Endometrium (tissue), 2 donors: Measurements from ENCODE around the gene CD79B.
"Not testable (repeated sequence)": the region's sequence is repeated elsewhere in the genome, so short reads cannot be mapped to it uniquely, and the experiment has no call there.

Source experiments
- FAIRE-seq: peaks from 2 replicates; lab custom pipeline; 2012; peaks lifted over from hg19 to GRCh38; lab: Jason Lieb, UNC
- donor health status: control.
- donor health status: control.

CD79B gene

GRCh38 chr17:63930951-63931575, 1.1 kb downstream of the CD79B start:
- FAIRE-seq: no peak

GRCh38 chr17:63929860-63930766, 2.0 kb downstream of the CD79B start:
- FAIRE-seq: no peak

DNA sequence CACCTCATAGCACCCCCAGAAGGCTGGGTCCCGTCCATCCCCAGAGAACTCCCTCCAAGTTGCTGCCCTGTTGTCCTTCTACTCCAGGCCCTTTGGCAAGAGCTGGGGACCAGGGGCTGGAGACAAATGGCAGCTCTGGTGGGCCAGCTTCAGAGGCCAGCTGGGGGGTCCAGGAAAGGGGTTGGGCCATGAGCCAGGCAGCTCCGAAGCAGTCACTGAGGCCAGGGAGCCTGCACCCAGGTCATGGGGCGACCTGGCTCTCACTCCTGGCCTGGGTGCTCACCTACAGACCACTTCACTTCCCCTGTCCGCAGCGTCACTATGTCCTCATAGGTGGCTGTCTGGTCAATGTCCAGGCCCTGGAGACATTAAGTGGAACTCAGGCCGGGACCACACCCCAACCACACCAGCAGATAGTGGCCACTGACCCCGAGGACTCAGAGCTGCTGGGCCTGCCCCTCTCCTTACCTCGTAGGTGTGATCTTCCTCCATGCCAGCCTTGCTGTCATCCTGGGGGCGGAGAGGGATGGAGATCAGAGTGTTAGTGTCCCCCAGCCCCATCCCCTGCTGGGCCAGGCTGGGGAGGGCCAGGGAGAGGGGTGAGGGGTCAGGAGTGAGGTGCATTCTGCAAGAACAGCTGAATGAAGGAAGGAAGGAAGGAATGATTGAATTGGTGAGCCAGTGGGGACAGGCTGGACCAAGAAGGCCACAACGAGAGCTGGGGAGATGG, 3.0 kb downstream of the CD79B start:
- no peak for FAIRE-seq

DNA sequence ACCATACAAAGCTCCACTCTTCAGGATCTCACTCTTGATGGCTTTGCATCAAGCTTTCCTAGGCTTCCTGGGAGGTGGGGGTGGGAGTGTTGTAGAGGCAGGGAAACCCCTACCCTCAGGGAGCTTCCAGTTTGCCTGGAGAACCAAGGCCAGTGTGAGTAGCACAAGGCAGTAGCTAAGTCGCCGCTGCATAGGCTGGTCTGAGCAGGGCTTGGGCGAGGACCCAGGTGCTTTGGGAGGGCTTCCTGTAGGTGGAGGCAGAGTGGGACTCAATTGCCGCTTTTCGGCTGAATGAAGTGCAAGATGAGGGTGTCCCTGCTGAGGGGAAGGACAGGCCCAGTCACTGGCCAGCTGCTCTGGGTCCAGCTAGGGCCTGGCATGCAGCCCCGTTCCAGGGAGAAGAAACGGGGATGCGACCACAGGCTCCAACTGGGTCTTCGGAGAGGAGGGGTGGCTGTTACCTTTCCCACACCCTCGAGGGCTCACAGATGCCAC, 3.9 kb downstream of the CD79B start:
- no peak for FAIRE-seq

- FAIRE-seq: no peak
These were observed 4.5 kb downstream of the CD79B start for GRCh38 chr17:63927464-63928171.

DNA sequence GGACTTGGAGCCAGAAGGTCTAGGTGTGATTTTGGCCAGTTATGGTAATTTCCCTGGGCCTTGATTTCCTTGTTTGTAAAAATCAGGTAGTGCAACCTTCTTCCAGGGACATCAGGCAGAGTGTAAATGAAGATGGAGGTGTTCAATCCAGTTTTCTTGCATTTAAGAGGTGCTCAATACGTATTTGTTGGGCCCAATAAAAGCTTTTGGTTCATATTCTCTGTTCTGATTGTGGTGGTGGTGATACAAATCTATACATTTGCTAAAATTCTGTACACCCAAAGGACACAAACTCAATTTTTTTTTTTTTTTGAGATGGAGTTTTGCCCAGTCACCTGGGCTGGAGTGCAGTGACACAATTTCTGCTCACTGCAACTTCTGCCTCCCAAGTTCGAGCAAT, 6.0 kb downstream of the CD79B start:
- FAIRE-seq: no peak

DNA sequence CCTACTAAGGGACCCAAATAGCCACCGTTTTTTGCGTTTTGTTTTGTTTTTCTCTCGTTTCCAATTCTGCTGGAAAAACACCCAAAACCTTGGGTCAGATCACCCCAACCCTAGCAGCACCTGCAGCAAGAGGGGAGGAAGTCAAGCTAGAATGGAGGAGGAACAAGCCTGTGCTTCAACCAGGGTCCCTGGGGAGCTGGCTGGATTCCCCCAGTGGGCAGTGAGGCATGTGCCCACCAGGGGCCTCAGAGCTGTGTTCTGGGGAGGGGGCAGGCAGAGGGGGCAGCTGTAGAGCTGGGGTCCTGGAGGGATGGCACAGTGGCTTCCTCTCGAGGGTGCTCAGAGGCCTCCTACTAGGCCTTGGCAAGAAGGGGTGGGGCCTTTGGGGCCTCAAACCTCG, 6.5 kb downstream of the CD79B start:
- FAIRE-seq: no peak

DNA sequence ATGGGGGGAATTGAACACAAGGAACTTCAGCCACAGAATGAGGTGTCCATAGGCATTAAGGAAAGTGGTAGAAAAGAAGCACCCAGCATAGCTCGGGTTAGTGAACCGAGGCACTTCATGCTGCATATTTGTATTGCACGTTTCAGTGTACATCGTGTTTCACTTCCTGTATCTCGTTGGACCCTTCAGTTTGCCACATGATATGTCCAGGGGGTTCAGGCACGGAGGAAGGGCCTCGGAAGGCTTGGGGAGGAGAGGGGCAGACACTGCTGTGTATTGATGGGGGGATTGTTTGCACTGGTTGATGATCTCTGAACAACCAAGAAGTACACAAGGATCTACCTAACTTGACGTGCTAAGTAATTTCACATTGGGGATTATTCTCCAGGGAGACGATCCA, 9.7 kb downstream of the CD79B start:
- FAIRE-seq: not testable (repeated sequence)

- FAIRE-seq: not testable (repeated sequence)
These were observed 11.4 kb downstream of the CD79B start for GRCh38 chr17:63920779-63921178.

DNA sequence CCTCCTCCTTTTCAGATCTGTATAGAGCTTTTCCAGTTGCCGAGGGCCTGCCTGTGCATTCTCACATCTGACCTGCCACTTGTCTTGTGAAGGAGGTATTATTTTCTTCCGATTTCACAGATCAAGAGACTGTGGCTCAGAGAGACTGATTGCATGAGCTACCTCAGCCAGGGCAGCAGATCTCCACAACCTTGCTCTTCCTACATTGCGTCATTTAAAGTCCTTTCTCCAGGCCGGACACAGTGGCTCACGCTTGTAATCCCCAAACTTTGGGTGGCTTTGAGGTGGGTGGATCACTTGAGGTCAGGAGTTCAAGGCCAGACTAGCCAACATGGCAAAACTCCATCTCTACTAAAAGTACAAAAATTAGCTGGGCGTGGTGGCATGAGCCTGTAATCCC, 12.1 kb downstream of the CD79B start:
- not testable (repeated sequence) for FAIRE-seq

GRCh38 chr17:63919311-63919723, 12.8 kb downstream of the CD79B start:
- FAIRE-seq: no peak

DNA sequence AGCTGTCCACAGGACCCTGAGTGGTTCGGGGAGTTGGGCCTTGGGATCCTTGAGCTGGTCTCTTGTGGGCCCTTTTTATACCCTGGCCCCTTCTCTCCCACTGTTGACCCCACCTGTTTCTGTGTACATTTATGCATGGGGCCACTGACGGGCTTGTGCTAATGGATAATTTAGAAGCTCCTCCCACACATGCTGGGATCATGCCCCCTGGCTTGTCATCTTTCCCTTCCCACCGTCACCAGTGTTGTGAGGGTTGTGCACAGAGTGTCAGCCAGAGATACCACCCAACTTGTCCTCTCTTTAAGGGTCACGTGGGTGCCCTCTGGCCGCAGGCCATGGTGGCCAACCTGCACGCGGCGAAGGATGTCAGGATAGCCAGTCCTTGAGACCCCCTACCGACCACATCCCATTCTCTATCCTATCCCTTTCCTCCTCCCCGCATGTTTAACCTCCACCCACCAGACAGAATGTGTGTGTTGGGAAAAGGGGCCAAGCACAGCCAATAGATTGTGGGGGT, 13.3 kb downstream of the CD79B start, which contains the start of gene GH1:
GH1 (minus strand) TSS at position 51 of the 517 bp plus-strand sequence. CDS start 63 bp downstream, outside the sequence.
- FAIRE-seq: not testable (repeated sequence)

GRCh38 chr17:63918305-63918704, 13.8 kb downstream of the CD79B start:
- no peak for FAIRE-seq

DNA sequence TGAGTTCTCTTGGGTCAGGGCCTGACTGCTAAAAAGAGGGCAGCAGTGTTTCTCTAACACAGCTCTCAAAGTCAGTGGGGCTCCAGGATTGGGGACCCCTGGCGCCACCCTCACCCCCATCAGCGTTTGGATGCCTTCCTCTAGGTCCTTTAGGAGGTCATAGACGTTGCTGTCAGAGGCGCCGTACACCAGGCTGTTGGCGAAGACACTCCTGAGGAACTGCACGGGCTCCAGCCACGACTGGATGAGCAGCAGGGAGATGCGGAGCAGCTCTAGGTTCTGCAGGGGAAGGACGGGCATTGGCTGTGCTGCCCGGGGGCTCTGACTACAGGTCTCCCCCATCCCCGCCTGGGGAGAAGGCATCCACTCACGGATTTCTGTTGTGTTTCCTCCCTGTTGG, 14.5 kb downstream of the CD79B start:
- no peak for FAIRE-seq

- FAIRE-seq: not testable (repeated sequence)
These were observed 14.9 kb downstream of the CD79B start for GRCh38 chr17:63917206-63917605.

DNA sequence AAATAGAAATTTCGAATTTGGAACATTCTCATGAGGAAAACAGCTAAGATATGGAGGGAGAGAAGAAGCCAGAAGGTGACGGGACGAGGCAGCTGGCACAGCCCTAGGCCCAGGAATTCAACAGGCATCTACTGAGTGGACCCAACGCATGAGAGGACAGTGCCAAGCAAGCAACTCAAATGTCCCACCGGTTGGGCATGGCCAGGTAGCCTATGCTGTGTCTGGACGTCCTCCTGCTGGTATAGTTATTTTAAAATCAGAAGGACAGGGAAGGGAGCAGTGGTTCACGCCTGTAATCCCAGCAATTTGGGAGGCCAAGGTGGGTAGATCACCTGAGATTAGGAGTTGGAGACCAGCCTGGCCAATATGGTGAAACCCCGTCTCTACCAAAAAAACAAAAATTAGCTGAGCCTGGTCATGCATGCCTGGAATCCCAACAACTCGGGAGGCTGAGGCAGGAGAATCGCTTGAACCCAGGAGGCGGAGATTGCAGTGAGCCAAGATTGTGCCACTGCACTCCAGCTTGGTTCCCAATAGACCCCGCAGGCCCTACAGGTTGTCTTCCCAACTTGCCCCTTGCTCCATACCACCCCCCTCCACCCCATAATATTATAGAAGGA, 15.5 kb downstream of the CD79B start:
- no peak for FAIRE-seq

- FAIRE-seq: not testable (repeated sequence)
These were observed 16.4 kb downstream of the CD79B start for GRCh38 chr17:63915753-63916152.

DNA sequence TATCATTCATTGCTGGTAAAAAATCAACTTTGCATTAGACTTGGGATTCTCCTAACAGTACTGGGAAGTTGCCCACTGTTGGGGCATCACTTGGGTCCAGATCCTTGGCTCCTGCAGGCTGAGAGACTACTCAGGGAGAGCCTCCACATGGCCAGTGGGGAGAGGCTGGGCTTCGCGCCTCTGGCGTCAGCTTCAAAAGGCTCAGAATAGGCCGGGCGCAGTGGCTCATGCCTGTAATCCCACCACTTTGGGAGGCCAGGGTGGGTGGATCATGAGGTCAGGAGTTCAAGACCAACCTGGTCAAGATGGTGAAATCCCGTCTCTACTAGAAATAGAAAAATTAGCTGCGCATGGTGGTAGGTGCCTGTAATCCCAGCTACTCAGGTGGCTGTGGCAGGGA, 17.7 kb downstream of the CD79B start:
- FAIRE-seq: no peak

DNA sequence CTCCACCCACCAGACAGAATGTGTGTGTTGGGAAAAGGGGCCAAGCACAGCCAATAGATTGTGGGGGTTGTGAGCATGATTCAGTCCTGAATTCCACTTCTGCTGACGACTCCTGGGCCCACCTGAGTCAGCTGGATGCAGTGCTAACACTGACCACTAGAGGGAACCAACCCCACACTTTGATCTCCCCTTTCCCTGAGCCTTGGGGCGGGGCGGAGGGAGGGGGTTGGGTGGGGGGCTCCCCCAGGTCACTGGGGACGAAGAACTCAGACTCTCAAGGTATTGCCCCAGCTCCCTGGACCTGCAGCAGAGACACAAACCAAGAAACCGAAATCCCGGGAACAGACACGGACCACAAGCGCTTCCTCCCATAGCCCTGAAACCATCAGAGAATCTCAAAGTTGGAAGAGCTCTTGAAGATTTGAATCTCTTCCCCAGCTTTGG, 20.5 kb downstream of the CD79B start:
- FAIRE-seq: no peak

DNA sequence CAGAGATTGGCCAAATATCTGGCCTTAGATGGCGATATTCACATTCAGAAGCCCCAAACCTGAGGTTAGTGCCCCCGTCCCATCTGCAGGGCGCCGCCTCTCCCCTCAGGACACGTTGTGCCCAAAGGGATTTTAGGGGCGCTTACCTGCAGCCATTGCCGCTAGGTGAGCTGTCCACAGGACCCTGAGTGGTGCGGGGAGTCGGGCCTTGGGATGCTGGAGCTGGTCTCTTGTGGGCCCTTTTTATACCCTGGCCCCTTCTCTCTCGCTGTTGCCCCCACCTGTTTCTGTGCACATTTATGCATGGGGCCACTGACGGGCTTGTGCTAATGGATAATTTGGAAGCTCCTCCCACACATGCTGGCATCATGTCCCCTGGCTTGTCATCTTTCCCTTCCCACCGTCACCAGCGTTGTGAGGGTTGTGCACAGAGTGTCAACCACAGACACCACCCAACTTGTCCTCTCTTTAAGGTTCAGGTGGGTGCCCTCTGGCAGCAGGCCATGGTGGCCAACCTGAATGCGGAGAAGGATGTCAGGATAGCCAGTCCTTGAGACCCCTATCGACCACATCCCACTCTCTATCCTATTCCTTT, 21.0 kb downstream of the CD79B start, which contains the start of gene CSHL1:
CSHL1 (minus strand) TSS at position 218 of the 595 bp plus-strand sequence; CDS start at position 156, 62 bp downstream.
- no peak for FAIRE-seq
